Skeletal muscle cell (primary cell): ENCODE data around the gene ARNT2.

Experiments
- DNase-seq: peaks from one replicate; pipeline ENCODE4 v3.0.0-alpha.2; 2010; ENCODE audit warnings: low read depth
- H3K4me3 ChIP-seq: 2 replicates; pipeline ENCODE4 v1.5.1; 2011; ENCODE audit warnings: low read depth, mild to moderate bottlenecking, control low read depth, low read length, moderate library complexity

The ARNT2 gene

GRCh38 chr15:80436511-80437307, 32.5 kb downstream of the ARNT2 start:
- peak; percentile 11 for DNase-seq
- no peak overlapping the region for H3K4me3 ChIP-seq

DNA sequence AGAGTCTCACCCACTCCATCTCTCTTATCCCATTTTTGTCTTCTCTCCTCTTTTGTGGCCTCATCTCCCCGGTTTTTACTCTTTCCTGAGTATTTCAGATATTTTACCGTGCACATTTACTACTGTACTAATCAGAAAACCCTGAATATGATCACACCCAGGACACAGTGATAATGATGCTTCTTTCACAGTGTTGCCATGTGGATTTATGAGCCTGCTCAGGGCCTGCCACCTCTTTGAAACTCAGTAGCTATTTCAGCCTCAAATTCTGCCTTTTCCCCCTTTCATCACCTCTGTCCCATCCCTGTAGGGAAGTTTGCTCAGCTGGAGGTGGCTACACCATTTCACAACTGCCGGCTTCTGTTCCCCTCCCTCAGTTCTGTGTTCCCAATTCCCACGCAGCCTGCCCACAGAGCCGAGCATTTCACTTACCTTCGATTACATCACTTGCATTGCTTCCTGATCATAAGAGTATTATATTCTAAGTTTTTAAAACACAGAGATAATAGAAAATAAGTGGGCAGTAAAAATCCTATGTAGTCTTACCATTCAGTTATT, 33.2 kb downstream of the ARNT2 start:
- no peak overlapping the region for H3K4me3 ChIP-seq

GRCh38 chr15:80439140-80439539, 35.0 kb downstream of the ARNT2 start:
- DNase-seq, result no peak
- no peak overlapping the region for H3K4me3 ChIP-seq

More for the DNA sequence above, 33.2 kb downstream of the ARNT2 start:
- DNase-seq, result peak; percentile 66

- no peak for DNase-seq
- H3K4me3 ChIP-seq, result no peak overlapping the region
Measured at GRCh38 chr15:80440024-80440423, 35.8 kb downstream of the ARNT2 start.

DNA sequence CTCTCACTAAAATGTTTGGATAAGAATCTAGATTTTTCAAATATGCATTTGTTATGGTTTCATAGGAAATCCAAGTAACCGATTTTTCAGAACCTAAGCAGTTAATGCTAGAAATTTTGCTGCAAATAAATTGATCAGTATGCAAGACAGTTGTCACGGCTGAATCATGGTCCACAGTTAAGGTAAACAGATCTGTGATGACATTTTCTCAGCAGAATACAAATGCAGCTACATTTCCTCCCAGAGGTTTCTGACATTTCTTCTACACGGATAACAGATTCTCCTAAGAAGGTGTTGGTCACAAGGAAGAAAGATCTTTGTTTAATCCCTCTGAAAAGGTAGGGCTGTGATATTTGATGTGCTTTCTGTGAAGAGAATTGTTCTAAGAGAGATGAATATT, 36.9 kb downstream of the ARNT2 start:
- no peak for DNase-seq
- no peak overlapping the region for H3K4me3 ChIP-seq

DNA sequence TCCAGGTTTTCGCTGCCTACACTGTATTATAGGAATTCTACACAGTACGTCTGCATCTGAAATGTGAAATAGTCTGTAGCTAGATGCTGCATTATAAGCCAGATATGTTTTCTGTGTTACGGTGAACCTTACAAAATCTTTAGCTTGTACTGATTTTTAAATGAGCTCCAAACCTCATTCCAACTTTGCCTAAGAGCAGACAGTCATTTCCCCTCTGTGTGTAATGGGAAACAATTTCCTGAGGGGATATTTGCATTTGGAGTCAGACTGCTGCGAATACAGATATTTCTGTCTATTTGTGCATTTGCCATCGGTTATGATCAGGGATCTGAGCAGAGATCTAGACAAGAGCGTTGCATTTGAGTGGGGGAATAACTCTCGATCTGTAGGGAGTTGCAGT, 37.5 kb downstream of the ARNT2 start:
- no peak overlapping the region for H3K4me3 ChIP-seq
- no peak for DNase-seq

DNA sequence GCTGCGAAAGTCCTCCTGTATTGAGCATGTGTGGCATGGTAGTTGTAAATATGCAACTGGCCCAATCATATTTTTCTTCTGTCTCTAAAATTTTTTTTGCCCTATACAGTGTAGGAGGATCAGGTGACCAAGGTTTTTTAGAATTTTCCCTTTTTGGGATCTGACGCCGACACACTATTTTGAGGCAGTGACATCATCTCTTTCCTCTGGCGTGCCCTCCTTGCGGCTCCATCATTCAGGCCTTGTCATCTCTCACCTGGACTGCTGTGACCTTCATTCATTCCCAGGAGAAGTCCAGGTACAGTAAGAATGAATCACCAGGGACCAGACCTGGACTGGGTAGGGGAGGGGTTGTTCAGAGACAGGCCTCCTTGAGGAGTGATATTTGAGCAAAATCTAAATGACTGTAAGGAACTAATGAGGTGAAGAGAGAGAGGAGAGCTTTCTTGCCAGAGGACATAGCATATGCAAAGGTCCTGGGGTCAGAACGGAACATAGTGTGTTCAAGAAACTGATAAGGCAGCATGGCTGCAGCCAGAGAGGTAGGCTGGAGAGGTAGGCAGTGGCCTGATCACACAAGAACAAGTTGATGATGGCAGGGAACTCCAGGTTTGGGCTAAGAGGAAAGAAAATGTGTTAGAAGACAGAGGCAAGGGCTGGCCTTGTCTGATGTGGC, 38.7 kb downstream of the ARNT2 start:
- no peak for DNase-seq
- no peak overlapping the region for H3K4me3 ChIP-seq

GRCh38 chr15:80444680-80445251, 40.6 kb downstream of the ARNT2 start:
- no peak overlapping the region for H3K4me3 ChIP-seq
- no peak for DNase-seq

DNA sequence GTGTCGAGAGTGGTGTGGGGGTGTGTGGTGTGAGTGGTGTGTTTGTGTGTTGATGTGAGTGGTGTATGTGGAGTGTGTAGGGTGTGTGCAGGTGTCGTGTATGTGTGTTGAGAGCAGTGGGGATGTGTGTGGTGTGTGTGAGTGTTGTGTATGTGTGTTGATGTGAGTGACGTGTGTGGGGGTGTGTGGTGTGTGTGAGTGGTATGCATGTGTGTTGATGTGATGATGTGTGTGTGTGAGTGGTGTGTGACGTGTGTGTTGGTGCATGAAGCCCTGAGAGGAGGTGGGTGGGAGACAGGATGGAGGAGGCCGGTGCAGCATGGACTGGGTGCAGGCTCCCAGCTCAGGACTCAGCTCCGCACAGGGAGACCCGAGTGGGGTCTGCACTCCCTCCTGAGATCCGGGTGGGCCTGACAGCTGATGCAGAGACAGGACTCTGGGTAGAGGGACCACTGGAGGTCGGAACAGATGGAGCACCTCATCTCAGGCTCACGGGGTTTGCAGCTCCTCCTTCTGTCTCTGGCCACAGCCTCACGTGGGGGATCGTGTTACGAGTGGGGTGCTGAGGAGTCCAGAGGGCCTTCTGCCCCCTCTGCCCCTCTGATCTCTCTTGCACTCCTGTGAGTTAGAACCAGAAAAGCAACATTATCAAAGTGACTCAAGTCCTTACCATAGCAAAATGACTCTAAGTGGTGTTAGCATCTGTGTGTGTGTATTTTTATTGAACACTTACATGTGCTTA, 41.3 kb downstream of the ARNT2 start:
- DNase-seq, result no peak
- no peak overlapping the region for H3K4me3 ChIP-seq

DNA sequence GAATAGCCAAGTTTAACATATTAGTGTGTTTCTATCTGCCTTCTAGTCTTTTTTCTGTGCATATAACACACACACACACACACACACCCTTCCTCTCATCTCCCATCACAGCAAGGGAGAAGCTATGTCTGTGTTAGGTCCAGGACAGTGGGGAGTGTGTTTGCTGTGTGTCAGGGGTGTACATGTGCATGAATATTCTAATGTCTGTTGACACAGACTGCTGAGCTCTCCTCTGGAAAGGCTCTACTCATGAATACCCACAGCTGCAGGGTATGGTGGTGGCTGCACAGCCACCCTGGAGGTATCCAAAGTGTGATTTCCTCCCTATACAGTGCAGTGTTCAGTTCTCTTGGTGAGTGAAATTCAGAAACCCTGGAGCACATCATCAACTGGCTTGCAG, 42.9 kb downstream of the ARNT2 start:
- no peak overlapping the region for H3K4me3 ChIP-seq
- no peak for DNase-seq

GRCh38 chr15:80449825-80450224, 45.6 kb downstream of the ARNT2 start:
- DNase-seq, result no peak
- H3K4me3 ChIP-seq, result no peak overlapping the region

GRCh38 chr15:80450811-80451321, 46.7 kb downstream of the ARNT2 start:
- DNase-seq, result no peak
- no peak overlapping the region for H3K4me3 ChIP-seq

DNA sequence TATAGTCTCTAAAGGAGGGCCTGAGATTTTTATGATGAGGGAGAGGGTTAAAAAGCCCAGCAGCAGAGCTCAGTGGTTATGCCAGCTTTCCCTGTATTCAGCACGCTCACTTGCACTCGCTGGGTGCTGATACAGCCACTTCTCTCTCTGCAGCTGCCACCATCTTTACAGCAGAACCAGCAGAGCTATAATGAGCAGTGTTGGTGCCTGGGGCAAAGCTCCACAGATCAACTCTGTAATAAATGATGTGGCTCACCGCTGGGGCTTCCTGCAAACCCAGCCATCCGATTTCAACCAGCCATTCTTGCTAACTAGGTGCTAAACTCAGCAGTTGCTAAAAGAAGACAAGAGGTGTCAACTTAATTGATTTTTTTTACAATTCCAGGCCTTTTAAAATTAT, 48.0 kb downstream of the ARNT2 start:
- DNase-seq, result no peak

GRCh38 chr15:80455051-80455648, 51.0 kb downstream of the ARNT2 start:
- no peak for DNase-seq

More for the DNA sequence above, 48.0 kb downstream of the ARNT2 start:
- no peak overlapping the region for H3K4me3 ChIP-seq

GRCh38 chr15:80455668-80456442, 51.7 kb downstream of the ARNT2 start:
- peak; percentile 79 for DNase-seq
- H3K4me3 ChIP-seq, result no peak overlapping the region

More at GRCh38 chr15:80455051-80455648, 51.0 kb downstream of the ARNT2 start:
- no peak overlapping the region for H3K4me3 ChIP-seq

DNA sequence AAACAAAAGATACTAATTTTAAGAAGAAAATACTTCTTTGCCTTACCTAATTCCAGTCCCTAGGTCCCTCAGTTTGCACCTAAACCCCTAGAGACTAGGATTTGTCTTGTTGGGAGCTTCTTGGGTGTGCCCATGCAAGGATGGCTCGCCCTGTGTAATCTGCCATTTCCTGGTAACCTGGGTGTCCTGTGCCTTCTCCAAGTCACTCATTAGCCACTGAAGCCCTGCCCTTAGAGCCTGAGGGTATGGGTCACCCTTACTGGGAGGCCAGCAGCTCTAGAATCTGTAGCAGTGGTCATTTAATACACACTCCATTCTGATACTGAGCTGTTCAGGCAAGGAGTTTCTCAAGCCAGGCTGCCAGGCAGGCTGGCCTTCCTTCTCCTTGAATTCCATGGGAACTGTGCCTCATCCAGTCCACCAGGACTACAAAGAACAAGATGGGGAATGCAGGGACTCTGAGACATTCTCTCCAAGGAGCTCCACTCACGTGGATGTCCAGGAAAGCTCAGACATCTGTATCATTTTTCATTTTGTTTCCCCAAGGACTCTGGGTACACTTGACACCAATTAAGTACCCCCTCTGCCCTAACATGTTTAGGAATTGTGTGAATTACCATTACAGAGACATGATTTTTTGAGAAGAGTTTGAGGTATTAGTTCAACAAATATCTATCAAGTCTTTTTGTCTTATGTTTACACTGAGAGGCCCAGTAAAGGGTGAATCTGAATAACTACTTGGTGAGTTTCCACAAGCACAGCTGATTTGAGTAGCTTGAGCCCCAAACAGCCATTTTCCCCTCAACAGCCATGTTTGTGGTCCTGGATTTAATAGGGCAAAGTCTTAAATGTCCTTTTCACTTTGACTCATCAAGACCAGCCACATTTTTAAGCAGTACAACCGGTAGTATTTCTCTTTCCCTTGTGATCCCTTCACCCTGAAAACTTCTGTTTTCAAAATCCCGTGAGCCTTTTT, 52.6 kb downstream of the ARNT2 start:
- no peak for DNase-seq
- no peak overlapping the region for H3K4me3 ChIP-seq

- DNase-seq, result no peak
Measured at GRCh38 chr15:80457896-80458295, 53.7 kb downstream of the ARNT2 start.

More at GRCh38 chr15:80457896-80458295, 53.7 kb downstream of the ARNT2 start:
- H3K4me3 ChIP-seq, result no peak overlapping the region
